H9 (cell line): ENCODE measurements around the gene NUP210L. TPM values are rescaled to one million over a fixed set of nuclear protein-coding genes. Genes with fewer than 3 reads are reported as not detected.

ENCODE experiments used
- DNase-seq: peaks from one replicate; pipeline ENCODE4 v3.0.0-alpha.2; 2017
- H2AFZ ChIP-seq: one replicate; pipeline ENCODE4 v1.6.1; 2013; ENCODE audit warnings: mild to moderate bottlenecking, low read length, control low read depth, moderate library complexity
- H2AK5ac ChIP-seq: 2 replicates; pipeline ENCODE4 v1.6.1; 2013; ENCODE audit warnings: low read length, control low read depth, mixed read lengths; ENCODE audit not compliant: insufficient read length
- H2BK120ac ChIP-seq: one replicate; pipeline ENCODE4 v1.6.1; 2013; ENCODE audit warnings: low read depth, mild to moderate bottlenecking, low read length, control low read depth, inconsistent platforms; ENCODE audit not compliant: poor library complexity, severe bottlenecking
- H2BK12ac ChIP-seq: 2 replicates; pipeline ENCODE4 v1.6.1; 2013; ENCODE audit warnings: low read length, control low read depth, mixed read lengths, low read depth; ENCODE audit not compliant: insufficient read length
- H2BK15ac ChIP-seq: 2 replicates; pipeline ENCODE4 v1.6.1; 2013; ENCODE audit warnings: low read depth, low read length, control low read depth
- H2BK20ac ChIP-seq: one replicate; pipeline ENCODE4 v1.6.1; 2013; ENCODE audit warnings: low read depth, mild to moderate bottlenecking, low read length, control low read depth, inconsistent platforms; ENCODE audit not compliant: poor library complexity, severe bottlenecking
- H2BK5ac ChIP-seq: 2 replicates; pipeline ENCODE4 v1.6.1; 2013; ENCODE audit warnings: low read length, control low read depth, mixed read lengths; ENCODE audit not compliant: insufficient read length
- H3K14ac ChIP-seq: 2 replicates; pipeline ENCODE4 v1.6.1; 2013; ENCODE audit warnings: low read length, control low read depth; ENCODE audit not compliant: insufficient read depth
- H3K18ac ChIP-seq: 2 replicates; pipeline ENCODE4 v1.6.1; 2013; ENCODE audit warnings: low read depth, mild to moderate bottlenecking, mixed read lengths, low read length, control low read depth; ENCODE audit not compliant: insufficient read length
- H3K23ac ChIP-seq: 2 replicates; pipeline ENCODE4 v1.6.1; 2013; ENCODE audit warnings: low read length, control low read depth, mixed read lengths, low read depth; ENCODE audit not compliant: insufficient read length
- H3K23me2 ChIP-seq: 2 replicates; pipeline ENCODE4 v1.6.1; 2013; ENCODE audit warnings: low read depth, mild to moderate bottlenecking, mixed read lengths, low read length, control low read depth; ENCODE audit not compliant: insufficient read length, poor library complexity, severe bottlenecking
- H3K27ac ChIP-seq: 2 replicates; pipeline ENCODE4 v1.5.1; 2013; ENCODE audit warnings: low read length, control low read depth, mixed read lengths, low read depth; ENCODE audit not compliant: insufficient read length
- H3K27me3 ChIP-seq: 2 replicates; pipeline ENCODE4 v1.6.1; 2013; ENCODE audit warnings: low read length, control low read depth, inconsistent platforms; ENCODE audit not compliant: insufficient read depth
- H3K4ac ChIP-seq: 2 replicates; pipeline ENCODE4 v1.6.1; 2013; ENCODE audit warnings: low read depth, mild to moderate bottlenecking, control low read depth, inconsistent platforms, low read length, moderate library complexity
- H3K4me1 ChIP-seq: 2 replicates; pipeline ENCODE4 v1.6.1; 2013; ENCODE audit warnings: low read length, control low read depth, inconsistent platforms; ENCODE audit not compliant: insufficient read depth
- H3K4me2 ChIP-seq: 2 replicates; pipeline ENCODE4 v1.6.1; 2013; ENCODE audit warnings: low read length, control low read depth, mixed read lengths; ENCODE audit not compliant: insufficient read length, insufficient read depth
- H3K56ac ChIP-seq: 2 replicates; pipeline ENCODE4 v1.6.1; 2013; ENCODE audit warnings: low read depth, mild to moderate bottlenecking, mixed read lengths, low read length, control low read depth; ENCODE audit not compliant: insufficient read length
- H3K79me1 ChIP-seq: 2 replicates; pipeline ENCODE4 v1.6.1; 2013; ENCODE audit warnings: low read depth, mild to moderate bottlenecking, moderate library complexity, low read length, control low read depth, inconsistent platforms; ENCODE audit not compliant: insufficient read depth, poor library complexity, severe bottlenecking
- H3K79me2 ChIP-seq: 2 replicates; pipeline ENCODE4 v1.6.1; 2013; ENCODE audit warnings: low read length, control low read depth, inconsistent platforms; ENCODE audit not compliant: insufficient read depth
- H3K9ac ChIP-seq: 2 replicates; pipeline ENCODE4 v1.6.1; 2013; ENCODE audit warnings: low read length, control low read depth, mixed read lengths; ENCODE audit not compliant: insufficient read length; ENCODE audit errors: extremely low read depth
- H3K9me3 ChIP-seq: one replicate; pipeline ENCODE4 v1.6.1; 2013; ENCODE audit warnings: low read depth, low read length, inconsistent platforms; ENCODE audit not compliant: control insufficient read depth
- H3T11ph ChIP-seq: one replicate; pipeline ENCODE4 v1.6.1; 2013; ENCODE audit warnings: mild to moderate bottlenecking, low read length, control low read depth, inconsistent platforms
- H4K20me1 ChIP-seq: one replicate; pipeline ENCODE4 v1.6.1; 2013; ENCODE audit not compliant: control insufficient read depth, insufficient read length, insufficient read depth
- H4K5ac ChIP-seq: 2 replicates; pipeline ENCODE4 v1.6.1; 2013; ENCODE audit warnings: low read depth, mild to moderate bottlenecking, mixed read lengths, low read length, control low read depth; ENCODE audit not compliant: insufficient read length
- H4K8ac ChIP-seq: replicated peaks from 2 replicates; pipeline ENCODE4 v1.6.1; 2013; ENCODE audit warnings: low read length, control low read depth, mixed read lengths, low read depth; ENCODE audit not compliant: insufficient read length
- H4K91ac ChIP-seq: 2 replicates; pipeline ENCODE4 v1.6.1; 2013; ENCODE audit warnings: low read depth, mild to moderate bottlenecking, moderate library complexity, mixed read lengths, low read length, control low read depth; ENCODE audit not compliant: insufficient read length
- H3K27ac Mint-ChIP-seq, 3 experiments: 2 replicates in 2 of 3; 3 replicates in 1 of 3; pipeline ENCODE4 v1.8.0; 2020 to 2021; ENCODE audit warnings: mixed read lengths in 3 of 3, mild to moderate bottlenecking in 1 of 3, moderate library complexity in 1 of 3
- H3K27me3 Mint-ChIP-seq: 2 replicates; pipeline ENCODE4 v1.8.0; 2021; ENCODE audit warnings: low read depth, mild to moderate bottlenecking, moderate library complexity, mixed read lengths
- H3K36me3 Mint-ChIP-seq, 3 experiments: 2 replicates in 2 of 3; 3 replicates in 1 of 3; pipeline ENCODE4 v1.8.0; 2020 to 2021; ENCODE audit warnings: low read depth in 3 of 3, mixed read lengths in 3 of 3; ENCODE audit not compliant: insufficient read depth in 1 of 3
- H3K4me1 Mint-ChIP-seq, 2 experiments: 2 replicates each; pipeline ENCODE4 v1.8.0; 2020; ENCODE audit warnings: mixed read lengths in 2 of 2
- H3K4me3 Mint-ChIP-seq, 2 experiments: 2 replicates in 1 of 2; 3 replicates in 1 of 2; pipeline ENCODE4 v1.8.0; 2020 to 2021; ENCODE audit warnings: mild to moderate bottlenecking in 2 of 2, mixed read lengths in 2 of 2, moderate library complexity in 1 of 2
- H3K9me3 Mint-ChIP-seq, 2 experiments: 2 replicates in 1 of 2; 3 replicates in 1 of 2; pipeline ENCODE4 v1.8.0; 2020; ENCODE audit warnings: mild to moderate bottlenecking in 2 of 2, mixed read lengths in 2 of 2, moderate library complexity in 1 of 2
- CTCF ChIP-seq: fragments of 200-600 bp; sonication (generic); conservative IDR thresholded peaks from 3 replicates; pipeline ENCODE4 v1.8.0; 2021; ENCODE audit warnings: antibody characterized with exemption, mild to moderate bottlenecking
- WGBS: extraction: QIAGEN DNeasy Blood & Tissue Kit; methylation state at CpG from one replicate; pipeline ENCODE4 v1.1.7; 2013; ENCODE audit warnings: missing lambda C conversion rate, low lambda C conversion rate, mixed read lengths; ENCODE audit not compliant: insufficient read length; ENCODE audit errors: extremely low coverage; 5-methylcytosine and 5-hydroxymethylcytosine counted together
- total RNA-seq: library from RNA; stranded (reverse); gene quantifications from 2 replicates; pipeline ENCODE4 v1.2.1, GENCODE V29; 2021

NUP210L gene
- total RNA-seq, 1 experiment from 2014 or later = 0.04 TPM

GRCh38 chr1:153985341-153985912 is 169.4 kb downstream of the NUP210L start:
- H3K79me1 ChIP-seq = no peaks in the 10 kb centered on the region

More at GRCh38 chr1:153985341-153985912, 169.4 kb downstream of the NUP210L start:
- no peak overlapping the region for H3T11ph ChIP-seq
- peaks cover 15 to 17% of the 10 kb centered on the region in 2 experiments for H3K4me1 Mint-ChIP-seq
- H2BK120ac ChIP-seq = no peak overlapping the region
- H4K5ac ChIP-seq = no peak overlapping the region
- H2BK20ac ChIP-seq = no peak overlapping the region
- H3K14ac ChIP-seq = peak overlapping the region; percentile 23
- peak; percentile 42 for DNase-seq
- no peaks in the 10 kb centered on the region for H4K20me1 ChIP-seq
- H3K9me3 Mint-ChIP-seq = no peaks in the 10 kb centered on the region; a peak in 1 of 5 replicates
- peaks cover 18% of the 10 kb centered on the region for H3K23me2 ChIP-seq
- peak overlapping the region; percentile 84 for H3K4me2 ChIP-seq
- H3K27ac Mint-ChIP-seq = peak overlapping the region; percentile 23 to 97 (median 97); a peak in 6 of 7 replicates
- no peak overlapping the region for H2BK15ac ChIP-seq
- no peak overlapping the region for H4K8ac ChIP-seq
- H3K79me2 ChIP-seq = peaks cover 1% of the 10 kb centered on the region; the same call in 1 of the 2 replicates
- peak overlapping the region; percentile 88 to 97 for H3K4me3 Mint-ChIP-seq
- no peaks in the 10 kb centered on the region for H3K4me1 ChIP-seq
- H3K9ac ChIP-seq = peak overlapping the region; percentile 80
- no peak overlapping the region for H2BK12ac ChIP-seq
- no peak overlapping the region for H2AK5ac ChIP-seq
- no peaks in the 10 kb centered on the region for H3K27me3 ChIP-seq
- WGBS = no CpG with 5 or more reads among the region's 7 CpGs
- peak overlapping the region; percentile 22 for H3K18ac ChIP-seq
- TF ChIP-seq CTCF = no peak
- H3K4ac ChIP-seq = no peak overlapping the region
- H2AFZ ChIP-seq = peak overlapping the region; percentile 15
- H3K27ac ChIP-seq = no peak overlapping the region
- no peaks in the 10 kb centered on the region for H3K9me3 ChIP-seq
- no peak overlapping the region for H3K56ac ChIP-seq
- no peak overlapping the region for H4K91ac ChIP-seq
- no peaks in the 10 kb centered on the region for H3K27me3 Mint-ChIP-seq
- no peak overlapping the region for H2BK5ac ChIP-seq
- no peak overlapping the region for H3K23ac ChIP-seq
- peaks cover 13 to 35% (median 27%) of the 10 kb centered on the region in 3 experiments; a peak in 6 of 7 replicates for H3K36me3 Mint-ChIP-seq
